GM23338 (cell line): ENCODE measurements around the gene ARHGEF25. TPM values are rescaled to one million over a fixed set of nuclear protein-coding genes. Genes with fewer than 3 reads are reported as not detected.

ENCODE experiments used
- ATAC-seq: fragments of 200-7000 bp; cut with Tn5 transposase; 3 replicates; pipeline ENCODE4 v1.9.1; 2020
- DNase-seq: peaks from one replicate; pipeline ENCODE4 v3.0.0-alpha.2; 2015; ENCODE audit warnings: low spot score
- H2AFZ ChIP-seq: fragments of 200-600 bp; sonication (generic); 2 replicates; pipeline ENCODE4 v1.8.0; 2016; ENCODE audit warnings: antibody characterized with exemption, mild to moderate bottlenecking, moderate library complexity
- H3F3A ChIP-seq: fragments of 200-600 bp; sonication (generic); replicated peaks from 2 replicates; pipeline ENCODE4 v1.8.0; 2017; ENCODE audit warnings: antibody characterized with exemption, mixed run types, low read depth
- H3K27ac ChIP-seq: fragments of 200-600 bp; sonication (generic); 2 replicates; pipeline ENCODE4 v1.6.1; 2016; ENCODE audit warnings: low read depth
- H3K27me3 ChIP-seq: fragments of 200-600 bp; sonication (generic); 2 replicates; pipeline ENCODE4 v1.8.0; 2016; ENCODE audit warnings: mild to moderate bottlenecking, mixed run types, moderate library complexity; ENCODE audit not compliant: insufficient read depth
- H3K36me3 ChIP-seq: fragments of 200-600 bp; sonication (generic); 2 replicates; pipeline ENCODE4 v1.8.0; 2016; ENCODE audit warnings: mild to moderate bottlenecking; ENCODE audit not compliant: insufficient read depth
- H3K4me1 ChIP-seq: fragments of 200-600 bp; sonication (generic); 2 replicates; pipeline ENCODE4 v1.8.0; 2016; ENCODE audit warnings: mild to moderate bottlenecking, moderate library complexity; ENCODE audit not compliant: insufficient read depth
- H3K4me2 ChIP-seq: fragments of 200-600 bp; sonication (generic); 2 replicates; pipeline ENCODE4 v1.7.1; 2017; ENCODE audit warnings: mixed run types
- H3K4me3 ChIP-seq: fragments of 200-600 bp; sonication (generic); 2 replicates; pipeline ENCODE4 v1.6.1; 2016; ENCODE audit warnings: mixed run types
- H3K79me2 ChIP-seq: fragments of 200-600 bp; sonication (generic); replicated peaks from 2 replicates; pipeline ENCODE4 v1.8.0; 2017; ENCODE audit warnings: mild to moderate bottlenecking; ENCODE audit not compliant: insufficient read depth
- H3K9me2 ChIP-seq: fragments of 200-600 bp; sonication (generic); 2 replicates; pipeline ENCODE4 v1.8.0; 2017; ENCODE audit not compliant: insufficient read depth
- H4K20me1 ChIP-seq: fragments of 200-600 bp; sonication (generic); replicated peaks from 2 replicates; pipeline ENCODE4 v1.8.0; 2017; ENCODE audit warnings: mild to moderate bottlenecking; ENCODE audit not compliant: insufficient read depth
- H3K27ac Mint-ChIP-seq: 2 replicates; pipeline ENCODE4 v1.8.0; 2020; ENCODE audit warnings: inconsistent platforms, mild to moderate bottlenecking, moderate library complexity, mixed read lengths
- H3K27me3 Mint-ChIP-seq: 3 replicates; pipeline ENCODE4 v1.8.0; 2022; ENCODE audit warnings: low read depth, mild to moderate bottlenecking, moderate library complexity, mixed read lengths, inconsistent platforms; ENCODE audit not compliant: insufficient read depth, poor library complexity
- H3K36me3 Mint-ChIP-seq: 3 replicates; pipeline ENCODE4 v1.8.0; 2021; ENCODE audit warnings: low read depth, mild to moderate bottlenecking, inconsistent platforms, moderate library complexity, mixed read lengths
- H3K4me1 Mint-ChIP-seq: 3 replicates; pipeline ENCODE4 v1.8.0; 2020; ENCODE audit warnings: mild to moderate bottlenecking, inconsistent platforms, mixed read lengths
- H3K4me3 Mint-ChIP-seq: 3 replicates; pipeline ENCODE4 v1.8.0; 2021; ENCODE audit warnings: moderate library complexity, mild to moderate bottlenecking, inconsistent platforms, mixed read lengths
- H3K9me3 Mint-ChIP-seq: 3 replicates; pipeline ENCODE4 v1.8.0; 2020; ENCODE audit warnings: moderate library complexity, mild to moderate bottlenecking, inconsistent platforms, mixed read lengths
- NANOG ChIP-seq: IDR thresholded peaks from 2 replicates; pipeline ENCODE4 v1.6.1; 2016; ENCODE audit warnings: antibody characterized with exemption, borderline replicate concordance
- REST ChIP-seq: IDR thresholded peaks from one replicate; pipeline ENCODE4 v1.6.1; 2018; ENCODE audit warnings: antibody characterized with exemption; ENCODE audit not compliant: unreplicated experiment
- STAT1 ChIP-seq: IDR thresholded peaks from one replicate; pipeline ENCODE4 v1.6.1; 2016; ENCODE audit warnings: antibody characterized with exemption; ENCODE audit not compliant: unreplicated experiment
- ZNF331 ChIP-seq: fragments of 250-450 bp; sonication (Bioruptor Pico); IDR thresholded peaks from 2 replicates; pipeline ENCODE4 v1.5.0; 2020; ENCODE audit warnings: low read depth, mild to moderate bottlenecking, moderate library complexity
- ZNF462 ChIP-seq: fragments of 250-450 bp; sonication (Bioruptor Pico); IDR thresholded peaks from 2 replicates; pipeline ENCODE4 v1.5.0; 2020; ENCODE audit warnings: mild to moderate bottlenecking, moderate library complexity
- polyA plus RNA-seq: library from polyadenylated mRNA; unstranded; fragments of >200 nt; fragmentation: Nextera tagmentation; extraction: Ambion mirVana; gene quantifications from 2 replicates; pipeline ENCODE4 v1.2.1, GENCODE V29; 2016
- total RNA-seq: library from RNA; depleted of rRNA; stranded (reverse); fragments of >200 nt; shearing (Covaris generic); gene quantifications from 2 replicates; pipeline ENCODE4 v1.2.3, GENCODE V29; 2014

The ARHGEF25 gene
- total and polyA plus RNA-seq, 2 experiments from 2014 or later, result 0.53 to 10.2 TPM

DNA sequence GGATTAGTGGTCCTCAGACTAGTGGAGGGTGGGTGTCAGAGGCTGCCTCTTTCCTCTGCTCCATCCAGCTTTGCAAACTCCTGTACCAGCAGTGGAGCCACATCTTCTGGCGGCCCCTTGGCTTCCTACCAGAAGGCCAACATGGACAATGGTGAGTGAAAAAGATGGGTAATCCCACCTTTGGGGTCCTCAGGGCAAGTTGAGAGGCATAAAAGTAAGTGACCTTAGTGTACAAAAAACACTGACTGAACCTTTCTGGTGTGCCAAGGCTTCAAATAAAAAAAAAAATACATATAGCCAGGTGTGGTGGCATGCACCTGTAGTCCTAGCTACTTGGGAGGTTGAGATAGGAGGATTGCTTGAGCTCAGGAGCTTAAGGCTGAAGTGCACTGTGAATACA, 29.4 kb upstream of the ARHGEF25 start (continued):
- TF ChIP-seq ZNF462 (no peak), STAT1 (no peak), ZNF331 (CRISPR knock-in tag) (no peak), REST (no peak)

DNA sequence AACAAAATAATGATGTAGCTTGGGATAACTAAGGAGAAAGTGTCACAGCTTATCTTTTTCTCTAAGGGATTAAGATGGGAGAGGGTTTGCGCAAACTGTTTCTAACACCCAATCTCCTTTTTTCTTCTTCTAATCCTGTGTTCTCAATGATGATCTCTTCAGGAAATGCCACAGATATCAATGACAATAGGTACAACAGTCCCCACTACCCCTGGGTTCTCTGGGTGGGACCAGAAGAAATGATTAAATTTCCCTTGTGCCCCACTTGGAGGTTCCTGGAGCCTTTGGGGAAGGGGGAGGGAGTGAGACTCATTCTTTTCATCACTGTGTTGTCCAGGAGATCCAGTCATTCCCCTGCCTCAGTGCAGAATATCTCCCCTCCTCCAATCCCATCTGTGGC, 28.8 kb upstream of the ARHGEF25 start:
- H3K4me1 Mint-ChIP-seq, result peaks cover 4% of the 10 kb centered on the region; the same call in 2 of the 3 replicates
- Histone ChIP-seq H3K79me2 (no peaks in the 10 kb centered on the region), H4K20me1 (peaks cover 14% of the 10 kb centered on the region), H3K4me3 (no peak overlapping the region), H3K4me2 (no peak overlapping the region), H3K9me2 (no peaks in the 10 kb centered on the region), H3K4me1 (no peaks in the 10 kb centered on the region), H2AFZ (no peak overlapping the region), H3K27me3 (no peaks in the 10 kb centered on the region), H3K36me3 (peaks cover 8% of the 10 kb centered on the region), H3F3A (peaks cover 12% of the 10 kb centered on the region; the same call in 1 of the 2 replicates), H3K27ac (no peak overlapping the region)
- no peaks in the 10 kb centered on the region for H3K9me3 Mint-ChIP-seq
- H3K27ac Mint-ChIP-seq, result no peak overlapping the region
- no peak overlapping the region for H3K4me3 Mint-ChIP-seq
- TF ChIP-seq NANOG, result no peak
- DNase-seq (no peak), ATAC-seq (no peak)
- H3K27me3 Mint-ChIP-seq, result no peaks in the 10 kb centered on the region
- peaks cover 29% of the 10 kb centered on the region for H3K36me3 Mint-ChIP-seq
